ENCODE data around the gene SLC22A31.

The SLC22A31 gene

GRCh38 chr16:89184933-89185794 lies 15.2 kb downstream of the SLC22A31 start:
- DNase-seq (no peak), ATAC-seq (replicated peaks) (no peak)
- H3K36me3 Mint-ChIP-seq: peaks cover 0 to 4% of the 10 kb centered on the region in 2 donors
- no peaks in the 10 kb centered on the region for H3K9me3 Mint-ChIP-seq
- peaks cover 0 to 3% of the 10 kb centered on the region in 2 donors for H3K4me1 Mint-ChIP-seq
- peak overlapping the region in 1 of 2 donors; percentile 25 for H3K4me3 Mint-ChIP-seq
- H3K27me3 Mint-ChIP-seq: peaks cover 5 to 9% of the 10 kb centered on the region in 2 donors
- no peak overlapping the region for H3K27ac Mint-ChIP-seq

DNA sequence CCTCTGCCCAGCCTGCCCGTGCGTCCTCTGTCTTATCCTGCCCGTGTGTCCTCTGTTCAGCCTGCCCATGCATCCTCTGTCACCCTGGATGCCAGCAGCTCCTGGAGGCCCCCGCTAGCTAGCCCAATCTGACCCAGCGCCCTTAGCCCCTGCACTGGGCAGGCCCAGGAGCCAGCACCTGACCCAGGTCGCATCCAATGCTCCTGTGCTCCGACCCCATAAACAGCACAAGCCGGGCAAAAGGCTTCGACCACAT lies 15.7 kb downstream of the SLC22A31 start:
- ATAC-seq (replicated peaks) (no peak), DNase-seq (no peak)
- peak overlapping the region; percentile 59 for H3K27ac Mint-ChIP-seq
- H3K9me3 Mint-ChIP-seq: no peaks in the 10 kb centered on the region
- peaks cover 5 to 9% of the 10 kb centered on the region in 2 donors for H3K27me3 Mint-ChIP-seq
- H3K4me3 Mint-ChIP-seq: no peak overlapping the region
- peaks cover 0 to 4% of the 10 kb centered on the region in 2 donors for H3K36me3 Mint-ChIP-seq
- peaks cover 0 to 3% of the 10 kb centered on the region in 2 donors for H3K4me1 Mint-ChIP-seq

DNA sequence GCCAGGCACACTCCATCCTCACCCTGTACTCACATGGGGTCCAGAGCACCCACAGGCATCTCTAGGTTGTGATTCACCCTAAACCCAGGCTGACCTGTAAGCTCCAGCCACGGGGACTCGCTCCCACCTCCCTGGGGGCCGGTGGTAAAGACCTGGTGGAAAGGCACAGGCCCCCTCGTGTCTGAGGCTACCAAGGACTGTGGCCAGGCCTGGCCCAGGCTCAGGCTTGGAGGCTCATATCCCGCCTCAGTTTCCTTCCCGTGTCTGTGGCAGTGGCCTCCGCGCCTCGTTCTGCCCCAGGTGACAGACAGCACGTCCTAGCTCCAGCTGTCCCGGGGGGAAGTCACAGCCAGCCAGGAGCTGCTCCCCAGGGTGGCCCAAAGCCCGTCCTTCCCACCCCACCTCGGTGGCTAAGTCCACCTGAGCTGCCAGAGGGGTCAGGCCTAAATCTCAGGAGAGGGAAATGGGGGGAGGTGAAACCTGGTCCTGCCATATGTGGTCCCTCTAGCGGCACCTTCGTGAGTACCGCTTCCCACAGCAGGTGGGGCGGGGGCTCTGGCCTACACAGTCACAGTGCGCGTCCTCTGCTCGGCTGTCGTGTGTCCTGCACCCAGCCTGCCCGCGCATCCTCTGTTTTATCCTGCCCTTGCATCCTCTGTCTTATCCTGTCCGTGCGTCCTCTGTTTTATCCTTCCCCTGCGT lies 16.2 kb downstream of the SLC22A31 start:
- DNase-seq (no peak), ATAC-seq (replicated peaks) (no peak)
- Mint-ChIP-seq H3K36me3 (peaks cover 0 to 4% of the 10 kb centered on the region in 2 donors), H3K27me3 (peaks cover 9 to 10% of the 10 kb centered on the region in 2 donors), H3K27ac (peak overlapping the region; percentile 59), H3K4me3 (no peak overlapping the region), H3K9me3 (no peaks in the 10 kb centered on the region), H3K4me1 (peaks cover 0 to 3% of the 10 kb centered on the region in 2 donors)

DNA sequence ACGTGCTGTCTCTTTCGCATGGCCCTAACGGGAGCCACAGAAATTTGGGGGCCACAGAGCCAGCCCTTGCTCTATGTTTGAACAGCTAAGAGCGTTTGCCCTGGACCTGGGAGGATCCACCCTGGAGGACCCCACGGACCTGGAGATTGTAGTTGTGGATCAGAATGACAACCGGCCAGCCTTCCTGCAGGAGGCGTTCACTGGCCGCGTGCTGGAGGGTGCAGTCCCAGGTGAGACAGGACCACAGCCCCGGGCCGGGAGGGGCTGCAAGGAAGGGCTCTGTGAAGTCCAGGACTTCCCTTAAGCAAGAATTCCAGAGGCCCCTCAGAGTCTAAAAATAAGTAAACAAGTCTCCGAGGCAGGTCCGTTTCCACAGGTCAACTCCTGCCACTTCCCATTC lies 16.9 kb downstream of the SLC22A31 start:
- DNase-seq: no peak
- Mint-ChIP-seq H3K36me3 (peaks cover 0 to 4% of the 10 kb centered on the region in 2 donors), H3K4me3 (no peak overlapping the region), H3K9me3 (no peaks in the 10 kb centered on the region), H3K27ac (no peak overlapping the region), H3K4me1 (peaks cover 0 to 3% of the 10 kb centered on the region in 2 donors), H3K27me3 (peaks cover 9 to 12% of the 10 kb centered on the region in 2 donors)
- ATAC-seq (replicated peaks): no peak

- peak overlapping the region; percentile 14 for H3K27ac Mint-ChIP-seq
- H3K9me3 Mint-ChIP-seq: no peaks in the 10 kb centered on the region
- no peaks in the 10 kb centered on the region for H3K36me3 Mint-ChIP-seq
- H3K4me3 Mint-ChIP-seq: no peak overlapping the region
- no peaks in the 10 kb centered on the region for H3K4me1 Mint-ChIP-seq
- ATAC-seq (replicated peaks) (no peak), DNase-seq (no peak)
- peaks cover 12 to 17% of the 10 kb centered on the region in 2 donors for H3K27me3 Mint-ChIP-seq
These were observed 20.6 kb downstream of the SLC22A31 start for GRCh38 chr16:89179656-89180315.

DNA sequence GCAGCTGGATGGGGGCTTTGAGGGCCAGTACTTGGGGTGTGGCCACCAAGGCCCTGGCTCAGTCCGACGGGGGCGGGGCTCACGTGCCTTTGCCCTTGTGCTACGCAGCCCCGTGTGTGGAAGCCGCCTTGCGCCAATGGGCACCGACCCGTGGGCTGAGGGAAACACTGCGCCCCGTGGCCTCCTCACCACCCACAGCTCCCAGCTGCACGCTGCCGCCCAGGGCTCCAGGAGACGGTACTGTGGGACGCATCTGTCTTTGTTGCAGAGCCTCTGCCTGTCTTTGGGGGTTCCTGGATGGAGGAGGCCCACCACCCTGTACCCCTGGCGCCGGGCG lies 21.2 kb downstream of the SLC22A31 start:
- Mint-ChIP-seq H3K4me1 (no peaks in the 10 kb centered on the region), H3K9me3 (no peaks in the 10 kb centered on the region), H3K27me3 (peaks cover 12 to 17% of the 10 kb centered on the region in 2 donors), H3K27ac (no peak overlapping the region), H3K4me3 (no peak overlapping the region), H3K36me3 (no peaks in the 10 kb centered on the region)
- ATAC-seq (replicated peaks) (no peak), DNase-seq (no peak)

GRCh38 chr16:89178453-89179147 lies 21.7 kb downstream of the SLC22A31 start:
- Mint-ChIP-seq H3K36me3 (no peaks in the 10 kb centered on the region), H3K4me1 (no peaks in the 10 kb centered on the region), H3K4me3 (no peak overlapping the region), H3K9me3 (no peaks in the 10 kb centered on the region), H3K27me3 (peaks cover 12 to 17% of the 10 kb centered on the region in 2 donors), H3K27ac (no peak overlapping the region)
- ATAC-seq (replicated peaks) (no peak), DNase-seq (no peak)

GRCh38 chr16:89177501-89177900 lies 22.8 kb downstream of the SLC22A31 start:
- no peaks in the 10 kb centered on the region for H3K9me3 Mint-ChIP-seq
- no peaks in the 10 kb centered on the region for H3K36me3 Mint-ChIP-seq
- H3K27me3 Mint-ChIP-seq: peaks cover 12% of the 10 kb centered on the region in 2 donors
- H3K4me1 Mint-ChIP-seq: no peaks in the 10 kb centered on the region
- no peak overlapping the region for H3K4me3 Mint-ChIP-seq
- DNase-seq (no peak), ATAC-seq (replicated peaks) (no peak)
- H3K27ac Mint-ChIP-seq: no peak overlapping the region

DNA sequence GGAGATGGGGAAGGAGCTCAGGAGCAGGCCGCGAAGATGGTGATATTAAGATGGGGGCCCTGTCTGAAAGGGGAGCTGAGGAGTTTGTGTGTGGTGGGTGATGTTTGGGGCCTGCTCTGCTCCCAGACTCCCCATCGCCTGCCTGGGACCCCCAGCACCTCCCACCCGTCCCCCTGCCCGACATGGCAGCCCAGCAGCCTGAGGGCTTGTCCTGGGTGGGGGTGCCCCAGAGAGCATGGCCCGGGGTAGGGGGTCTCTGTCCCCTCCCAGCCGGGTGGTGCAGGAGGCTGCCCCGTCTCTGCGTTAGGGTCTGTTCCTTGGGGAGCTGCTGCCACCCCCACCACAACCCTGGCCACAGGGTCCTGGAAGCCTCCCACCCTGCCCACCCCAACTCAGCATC lies 23.6 kb downstream of the SLC22A31 start:
- no peaks in the 10 kb centered on the region for H3K9me3 Mint-ChIP-seq
- peaks cover 11 to 12% of the 10 kb centered on the region in 2 donors for H3K27me3 Mint-ChIP-seq
- DNase-seq (no peak), ATAC-seq (replicated peaks) (no peak)
- H3K4me3 Mint-ChIP-seq: no peak overlapping the region
- H3K36me3 Mint-ChIP-seq: no peaks in the 10 kb centered on the region
- H3K27ac Mint-ChIP-seq: no peak overlapping the region
- no peaks in the 10 kb centered on the region for H3K4me1 Mint-ChIP-seq

DNA sequence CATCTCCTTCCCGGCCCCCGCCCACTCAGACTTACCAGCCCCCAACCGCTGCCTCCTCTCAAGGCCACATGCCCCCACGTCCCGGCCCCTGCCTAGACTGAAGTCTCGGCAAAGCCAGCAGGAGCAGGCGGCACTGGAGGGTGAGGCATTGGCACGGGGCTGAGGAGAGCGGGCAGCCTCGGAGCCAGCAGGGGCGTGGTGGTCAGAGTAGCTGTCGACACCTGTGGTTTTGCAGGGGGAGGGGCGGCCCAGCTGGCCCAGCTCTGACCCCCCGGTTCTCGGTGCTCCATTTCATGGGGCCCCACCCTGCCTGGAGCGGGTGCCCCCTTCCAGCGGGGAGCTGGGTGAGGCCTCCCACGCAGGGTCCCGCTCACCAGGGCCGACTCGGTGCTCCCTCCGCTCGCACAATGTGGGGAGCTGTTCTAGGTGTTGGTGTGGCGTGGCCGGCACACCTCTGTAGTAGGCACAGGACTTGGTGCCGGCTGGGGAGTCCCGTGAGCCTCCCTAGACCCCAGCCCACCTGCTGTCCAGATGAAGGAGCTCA lies 24.1 kb downstream of the SLC22A31 start:
- ATAC-seq (replicated peaks): no peak
- no peak overlapping the region for H3K4me3 Mint-ChIP-seq
- peaks cover 6 to 12% of the 10 kb centered on the region in 2 donors for H3K27me3 Mint-ChIP-seq
- H3K9me3 Mint-ChIP-seq: no peaks in the 10 kb centered on the region
- no peak overlapping the region for H3K27ac Mint-ChIP-seq
- no peaks in the 10 kb centered on the region for H3K4me1 Mint-ChIP-seq
- DNase-seq: no peak
- H3K36me3 Mint-ChIP-seq: no peaks in the 10 kb centered on the region

DNA sequence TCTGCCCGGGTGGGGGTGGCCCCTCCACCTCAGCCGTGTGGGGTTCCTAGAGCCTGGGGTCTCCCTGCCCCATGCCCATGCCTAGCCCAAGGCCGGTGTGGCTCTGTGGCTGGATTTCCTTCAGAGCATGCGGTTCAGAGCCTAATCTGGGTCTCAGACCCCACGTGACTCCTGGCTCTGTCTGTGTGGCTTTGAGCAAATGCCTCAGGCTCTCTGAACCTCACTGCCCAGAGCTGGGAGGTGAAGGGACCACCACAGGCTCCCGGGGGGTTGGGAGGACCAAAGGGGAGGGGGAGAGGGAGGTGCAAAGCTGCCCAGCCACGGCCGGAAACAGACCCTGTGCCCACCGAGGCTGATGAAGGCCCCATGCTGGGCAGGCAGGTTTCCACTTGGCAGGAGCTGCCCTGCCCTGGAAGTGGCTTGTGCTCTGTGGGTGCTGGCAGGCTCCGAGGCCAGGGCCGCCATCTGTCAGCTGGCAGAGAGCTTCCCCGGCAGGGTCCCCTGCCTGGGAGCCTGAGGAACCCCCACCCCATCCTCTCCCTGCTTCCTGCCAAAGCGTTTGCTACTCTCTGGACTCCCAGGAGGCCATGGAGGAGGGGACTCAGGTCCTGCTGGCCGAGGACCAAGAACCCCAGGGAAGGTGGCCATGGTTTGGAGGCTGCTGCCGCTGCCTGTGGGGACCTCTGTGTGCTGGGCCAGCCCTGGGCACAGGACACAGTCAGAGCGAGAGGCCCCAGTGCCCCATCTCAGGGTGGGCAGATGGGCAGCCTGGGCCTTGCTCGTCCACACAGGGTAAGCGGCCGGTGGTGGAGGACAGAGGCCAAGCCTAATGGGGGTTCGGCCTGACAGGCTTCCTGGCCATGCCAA lies 24.8 kb downstream of the SLC22A31 start:
- H3K27me3 Mint-ChIP-seq: peaks cover 7 to 16% of the 10 kb centered on the region in 2 donors
- H3K4me1 Mint-ChIP-seq: peaks cover 5 to 6% of the 10 kb centered on the region in 2 donors
- H3K4me3 Mint-ChIP-seq: no peak overlapping the region
- H3K9me3 Mint-ChIP-seq: no peaks in the 10 kb centered on the region
- no peaks in the 10 kb centered on the region for H3K36me3 Mint-ChIP-seq
- no peak overlapping the region for H3K27ac Mint-ChIP-seq
- DNase-seq: no peak
- ATAC-seq (replicated peaks): no peak

DNA sequence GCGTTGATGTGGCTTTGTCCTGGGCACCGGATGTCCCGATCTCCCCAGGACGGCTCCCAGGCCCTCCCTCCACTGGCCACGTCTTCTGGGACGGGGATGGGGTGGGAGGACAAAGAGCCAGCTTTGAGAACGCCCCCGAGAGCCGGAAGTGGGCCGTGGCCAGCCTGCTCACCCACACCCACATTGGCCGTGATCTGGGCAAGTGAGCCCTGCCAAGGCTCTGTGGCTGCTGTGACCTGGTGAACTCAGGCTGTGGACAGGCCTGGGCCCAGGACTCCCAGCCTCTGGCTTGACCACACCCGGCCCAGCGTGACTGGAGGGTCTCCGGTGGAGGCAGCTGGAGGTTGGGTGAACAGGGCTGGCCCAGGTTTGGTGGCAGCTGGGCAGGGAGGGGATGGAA lies 25.5 kb downstream of the SLC22A31 start:
- no peak overlapping the region for H3K4me3 Mint-ChIP-seq
- no peak overlapping the region for H3K27ac Mint-ChIP-seq
- peaks cover 8 to 10% of the 10 kb centered on the region in 2 donors for H3K4me1 Mint-ChIP-seq
- no peak for DNase-seq
- H3K9me3 Mint-ChIP-seq: no peaks in the 10 kb centered on the region
- ATAC-seq (replicated peaks): no peak
- H3K36me3 Mint-ChIP-seq: no peaks in the 10 kb centered on the region
- peaks cover 8 to 22% of the 10 kb centered on the region in 2 donors for H3K27me3 Mint-ChIP-seq

DNA sequence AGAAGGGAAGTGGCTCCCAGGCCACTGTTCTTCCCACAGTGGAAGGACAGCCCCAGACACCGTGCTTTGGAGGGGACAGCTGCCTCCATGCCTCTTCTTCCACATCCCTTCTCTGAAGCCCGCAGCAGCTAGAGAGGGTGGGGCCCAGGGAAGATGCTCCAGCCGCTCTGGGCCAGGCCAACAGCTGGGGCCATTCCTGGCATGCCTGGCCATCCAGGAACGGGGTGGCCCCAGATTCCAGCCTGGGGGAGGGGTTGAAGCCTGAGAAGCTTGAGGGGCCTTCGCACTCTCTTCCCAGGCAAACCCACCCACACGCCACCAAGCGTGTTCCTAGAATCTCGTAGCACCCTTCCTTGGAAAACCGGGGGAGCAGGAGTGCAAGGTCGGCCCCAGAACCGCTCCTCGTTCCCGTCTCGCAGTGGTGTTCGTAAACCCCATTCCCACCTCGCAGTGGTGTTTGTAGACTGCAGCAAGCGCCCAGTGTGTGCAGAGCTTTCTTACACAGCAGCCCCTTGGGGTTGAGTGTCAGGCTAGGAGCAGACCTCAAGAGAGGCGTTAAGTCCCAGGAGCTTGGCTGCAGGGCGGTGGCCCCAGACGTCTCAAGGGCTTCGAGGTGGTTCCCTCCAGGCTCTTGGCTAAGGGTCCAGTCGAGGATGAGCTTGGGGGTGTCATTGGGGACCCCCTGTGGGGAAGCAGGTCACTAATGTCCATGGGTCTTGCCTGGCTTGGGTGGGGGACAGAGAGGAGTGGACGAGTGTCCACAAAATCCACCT lies 26.1 kb downstream of the SLC22A31 start:
- H3K27me3 Mint-ChIP-seq: peaks cover 10 to 18% of the 10 kb centered on the region in 2 donors
- no peak for ATAC-seq (replicated peaks)
- no peaks in the 10 kb centered on the region for H3K9me3 Mint-ChIP-seq
- no peak overlapping the region for H3K4me3 Mint-ChIP-seq
- H3K36me3 Mint-ChIP-seq: no peaks in the 10 kb centered on the region
- peaks cover 9 to 10% of the 10 kb centered on the region in 2 donors for H3K4me1 Mint-ChIP-seq
- H3K27ac Mint-ChIP-seq: no peak overlapping the region
- DNase-seq: no peak

Measured in stimulated activated naive B cell treated with anti-CD40 and anti-IgM and Interleukin-4, amounts not matched to agents 10 μg/mL and 1 μg/mL and 100 μg/mL, for 72 hours (primary cell).